HT-29 (cell line): ENCODE measurements around the gene SUMO3. TPM values are rescaled to one million over a fixed set of nuclear protein-coding genes. Genes with fewer than 3 reads are reported as not detected.

ENCODE experiments used
- DNase-seq: peaks from one replicate; pipeline ENCODE4 v3.0.0-alpha.2; 2015; ENCODE audit warnings: low spot score
- total RNA-seq: library from RNA; depleted of rRNA; stranded (reverse); fragments of >200 nt; shearing (Covaris generic); gene quantifications from 2 replicates; pipeline ENCODE4 v1.2.3, GENCODE V29; 2014

Gene SUMO3
- total RNA-seq, 1 experiment from 2014 or later, result 90.3 TPM

DNA sequence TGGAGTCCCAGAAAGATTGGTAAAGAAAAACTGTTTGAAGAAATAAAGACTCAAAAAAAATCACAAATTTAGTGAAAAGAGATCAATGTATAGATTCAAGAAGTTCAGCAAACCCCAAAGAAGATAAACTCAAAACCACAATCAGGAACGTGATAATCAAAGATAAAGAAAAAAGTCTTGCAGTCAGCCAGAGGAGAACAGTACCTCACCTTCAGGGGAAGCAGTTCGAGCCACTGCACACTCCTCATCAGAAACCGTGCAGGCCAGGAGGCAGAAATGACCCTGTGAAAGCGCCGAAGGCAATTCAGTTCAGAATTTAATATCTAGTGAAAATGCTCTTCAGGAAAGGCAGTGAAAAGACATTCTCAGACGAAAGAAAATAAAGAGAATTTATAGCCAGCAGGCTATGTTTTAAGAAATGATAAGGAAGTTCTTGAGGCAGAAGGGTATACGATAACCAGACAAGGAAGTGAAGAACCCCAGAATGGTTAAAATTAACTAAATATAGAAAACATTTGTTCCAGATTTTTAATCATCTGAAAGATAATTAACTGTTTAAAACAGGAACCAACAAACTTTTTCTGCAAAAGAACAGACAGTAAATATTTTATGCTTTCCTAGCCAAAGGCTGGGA lies 13.5 kb upstream of the SUMO3 start:
- DNase-seq, result no peak

DNA sequence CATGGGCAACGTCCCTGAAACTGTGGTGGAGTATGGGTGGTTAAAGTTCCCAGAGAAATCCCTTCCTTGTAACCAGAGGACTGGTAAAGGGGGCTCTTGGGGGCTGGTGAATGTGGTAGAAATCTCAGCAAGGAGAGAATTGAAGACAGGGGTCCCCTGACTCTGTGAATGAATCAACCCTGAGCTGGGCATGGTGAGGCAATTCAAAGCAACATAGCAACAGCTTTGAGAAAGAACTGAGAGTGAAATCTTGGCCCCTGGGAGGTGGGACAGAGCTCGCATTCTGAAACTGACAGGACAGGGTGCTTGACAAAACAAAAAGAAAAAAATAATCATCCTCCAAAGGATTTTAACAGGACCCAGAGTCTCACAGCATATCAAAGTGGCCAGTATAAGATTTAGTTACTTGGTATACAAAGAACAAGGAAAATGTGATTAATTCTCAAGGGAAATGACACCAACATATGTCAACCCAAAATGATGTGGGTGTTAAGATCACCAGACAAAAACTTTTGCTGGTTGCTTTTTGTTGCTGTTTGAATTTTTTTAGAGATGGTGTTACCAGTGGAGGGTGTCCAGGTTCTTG lies 11.7 kb upstream of the SUMO3 start:
- DNase-seq, result no peak

DNA sequence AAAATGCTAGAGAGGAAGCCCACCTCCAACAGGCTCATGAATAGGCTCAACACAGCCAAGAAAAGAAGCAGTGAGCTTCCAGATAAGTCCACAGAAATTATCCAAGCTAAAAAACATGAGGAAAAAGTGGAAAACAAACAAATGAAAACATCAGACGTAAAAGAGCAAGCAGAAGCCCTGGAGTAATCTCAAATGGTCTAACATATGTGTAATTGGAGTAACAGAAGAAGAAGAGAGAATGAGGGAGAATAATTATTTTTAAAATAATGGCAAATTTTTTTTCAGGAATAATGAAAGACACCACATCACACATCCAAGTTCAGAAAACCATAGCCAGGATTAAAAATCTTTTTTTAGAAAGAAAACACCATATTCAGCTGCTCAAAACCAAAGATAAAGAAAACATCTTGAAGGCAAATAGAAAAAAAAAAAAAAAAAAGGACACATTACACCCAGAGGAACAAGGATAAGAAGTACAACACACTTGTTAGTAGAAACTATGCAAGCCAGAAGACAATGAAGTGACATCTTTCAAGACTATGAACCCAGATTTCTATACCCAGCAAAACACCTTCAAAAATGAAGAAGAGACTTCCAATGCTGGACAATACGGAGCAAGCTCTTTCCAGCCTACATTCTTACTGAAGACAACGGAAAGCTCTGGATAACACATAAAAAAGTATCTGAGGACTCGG lies 10.6 kb upstream of the SUMO3 start:
- no peak for DNase-seq

DNA sequence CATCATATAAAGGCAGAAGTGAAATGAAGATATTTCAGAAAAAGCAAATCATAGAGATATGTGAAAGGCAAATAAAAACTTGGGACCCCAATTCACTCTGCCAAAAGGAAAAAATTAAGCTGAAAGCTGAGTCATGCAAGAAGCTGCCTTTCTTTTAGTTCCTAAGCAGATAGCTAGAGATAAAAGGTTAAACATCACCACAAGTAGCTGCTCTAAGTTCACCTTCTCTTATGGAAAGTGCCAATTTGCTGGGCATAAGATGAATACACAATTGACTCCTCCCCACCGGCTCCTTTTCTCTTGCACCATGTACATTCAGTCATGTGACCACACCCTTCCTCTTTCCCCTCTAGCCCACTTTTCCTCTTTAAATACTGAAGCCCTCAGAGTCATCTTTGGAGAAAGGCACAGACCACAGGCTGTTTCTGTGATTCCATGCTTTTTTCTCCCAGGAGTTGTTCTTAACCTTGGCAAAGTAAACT lies 5.4 kb upstream of the SUMO3 start:
- DNase-seq, result no peak

DNA sequence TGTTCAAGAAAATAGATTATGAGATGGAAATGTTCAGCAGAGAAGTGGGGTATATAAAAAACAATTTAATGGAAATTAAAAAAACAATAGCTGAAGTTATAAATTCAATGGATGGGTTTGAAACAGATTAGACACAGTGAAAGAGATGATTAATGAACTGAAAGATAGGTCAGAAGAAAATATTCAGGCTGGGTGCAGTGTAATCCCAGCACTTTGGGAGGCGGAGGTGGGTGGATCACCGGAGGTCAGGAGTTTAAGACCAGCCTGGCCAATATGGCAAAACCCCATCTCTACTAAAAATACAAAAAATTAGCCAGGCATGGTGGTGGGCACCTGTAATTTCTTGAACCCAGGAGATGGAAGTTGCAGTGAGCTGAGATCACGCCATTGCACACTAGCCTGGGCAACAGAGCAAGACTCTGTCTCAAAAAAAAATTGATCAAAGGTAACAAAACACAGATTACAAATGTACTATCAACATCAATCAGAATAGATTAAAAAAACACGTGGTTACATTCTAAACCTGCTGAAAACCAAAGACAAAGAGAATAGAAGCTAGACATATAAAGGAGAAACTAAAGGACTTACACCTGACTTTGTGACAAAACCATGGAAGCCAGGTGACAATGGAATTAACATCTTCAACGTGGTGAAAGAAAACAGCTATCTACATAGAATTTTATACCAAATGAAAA lies 4.8 kb upstream of the SUMO3 start:
- DNase-seq, result no peak

DNA sequence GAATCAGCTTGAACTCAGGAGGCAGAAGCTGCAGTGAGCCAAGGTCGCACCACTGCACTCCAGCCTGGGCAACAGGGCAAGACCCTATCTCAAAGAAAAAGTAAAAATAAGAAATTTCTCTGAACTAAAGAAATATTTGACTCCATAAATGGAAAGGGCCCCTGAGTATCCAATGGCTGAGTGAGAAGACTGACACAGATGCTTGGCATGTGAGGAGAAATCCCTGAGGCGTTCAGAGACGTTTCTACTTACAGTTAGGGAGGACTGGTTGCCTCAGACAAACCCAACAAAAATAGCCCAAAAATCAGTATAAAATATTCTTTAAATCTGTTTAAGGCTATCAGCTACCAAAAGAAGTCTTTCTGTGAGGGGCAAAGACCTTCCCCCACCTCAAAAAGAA lies 3.0 kb upstream of the SUMO3 start:
- no peak for DNase-seq

DNA sequence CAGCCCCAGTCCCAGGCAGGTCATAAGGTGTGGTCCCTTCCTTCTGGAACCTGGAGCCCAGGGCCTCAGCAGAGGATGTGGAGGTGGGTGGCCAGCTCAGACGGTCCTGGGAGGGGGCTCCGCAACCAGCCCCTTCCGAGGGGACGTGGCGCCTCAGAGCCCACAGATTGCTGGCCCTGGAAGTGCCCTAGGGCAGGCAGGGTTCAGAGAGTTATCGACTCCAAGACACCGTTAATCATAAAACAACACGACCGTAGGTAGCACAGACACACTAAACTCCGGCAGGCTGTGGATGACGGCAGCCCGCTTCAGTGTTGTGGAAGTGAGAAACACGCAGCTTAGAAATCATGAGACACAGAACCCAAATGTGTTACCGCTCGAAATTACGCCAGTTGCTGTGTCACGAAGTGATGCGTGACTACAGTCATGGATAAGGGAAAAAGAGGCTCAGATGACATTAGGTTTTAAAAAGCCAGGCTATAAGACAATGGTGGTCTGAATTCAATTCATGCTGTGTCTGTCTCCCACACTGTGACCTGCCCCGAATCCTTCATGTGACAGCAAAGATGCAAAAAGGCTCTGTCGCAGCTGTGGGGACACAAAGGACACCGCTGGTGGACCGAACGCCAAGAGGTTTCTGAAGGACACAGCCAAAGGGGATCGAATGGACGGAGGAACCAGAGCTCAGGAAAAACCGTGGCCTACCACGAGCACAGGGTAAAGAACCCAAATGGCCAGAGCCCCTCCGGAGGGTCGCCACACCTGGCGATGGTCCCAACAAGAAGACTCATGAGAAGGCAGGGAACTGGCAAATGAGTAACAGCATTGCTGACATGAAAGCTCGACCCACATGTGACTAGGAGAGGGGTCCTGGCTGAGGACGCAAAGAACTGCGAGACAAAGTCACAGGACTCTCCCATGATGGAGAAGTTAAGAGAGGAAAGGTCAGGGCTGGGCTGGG lies 1.7 kb upstream of the SUMO3 start:
- DNase-seq, result no peak

DNA sequence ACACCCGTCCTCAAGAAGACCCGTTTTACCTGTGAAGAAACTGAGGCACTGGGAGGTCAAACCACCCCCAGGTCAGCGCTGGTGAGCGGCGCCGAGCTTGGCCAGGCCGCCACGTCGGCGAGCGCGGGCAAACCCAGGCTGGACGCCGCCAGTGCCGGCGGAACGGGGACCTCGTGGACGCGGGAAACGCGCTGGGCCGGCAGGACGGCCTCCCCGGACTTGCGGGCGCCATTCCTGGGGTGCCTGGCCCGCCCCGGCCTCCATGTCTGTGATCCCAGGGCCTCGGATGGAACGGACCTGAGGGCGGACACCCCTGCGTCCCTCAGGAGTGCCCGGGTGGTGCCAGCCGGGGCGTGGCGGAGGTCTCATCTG lies 764 bp upstream of the SUMO3 start:
- no peak for DNase-seq

DNA sequence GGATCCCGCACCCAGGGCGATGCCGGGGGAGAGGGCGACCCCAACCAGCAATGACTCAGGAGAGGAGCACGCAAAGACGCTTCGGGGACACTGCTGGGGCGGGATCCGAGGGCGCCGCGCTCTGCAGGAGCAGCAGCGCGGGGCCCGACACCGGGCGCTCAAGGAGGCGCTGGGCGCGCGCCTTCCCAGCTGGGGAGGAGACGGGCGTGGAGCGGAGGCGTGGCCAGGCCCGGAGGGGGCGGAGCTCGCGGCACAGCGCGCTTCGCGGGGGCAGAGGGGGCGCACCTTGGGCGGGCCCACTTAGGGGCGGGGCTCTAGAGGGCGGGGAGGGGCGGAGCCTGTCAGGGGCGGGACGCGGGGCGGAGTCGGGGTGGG lies 369 bp downstream of the SUMO3 start:
- peak; percentile 79 for DNase-seq

DNA sequence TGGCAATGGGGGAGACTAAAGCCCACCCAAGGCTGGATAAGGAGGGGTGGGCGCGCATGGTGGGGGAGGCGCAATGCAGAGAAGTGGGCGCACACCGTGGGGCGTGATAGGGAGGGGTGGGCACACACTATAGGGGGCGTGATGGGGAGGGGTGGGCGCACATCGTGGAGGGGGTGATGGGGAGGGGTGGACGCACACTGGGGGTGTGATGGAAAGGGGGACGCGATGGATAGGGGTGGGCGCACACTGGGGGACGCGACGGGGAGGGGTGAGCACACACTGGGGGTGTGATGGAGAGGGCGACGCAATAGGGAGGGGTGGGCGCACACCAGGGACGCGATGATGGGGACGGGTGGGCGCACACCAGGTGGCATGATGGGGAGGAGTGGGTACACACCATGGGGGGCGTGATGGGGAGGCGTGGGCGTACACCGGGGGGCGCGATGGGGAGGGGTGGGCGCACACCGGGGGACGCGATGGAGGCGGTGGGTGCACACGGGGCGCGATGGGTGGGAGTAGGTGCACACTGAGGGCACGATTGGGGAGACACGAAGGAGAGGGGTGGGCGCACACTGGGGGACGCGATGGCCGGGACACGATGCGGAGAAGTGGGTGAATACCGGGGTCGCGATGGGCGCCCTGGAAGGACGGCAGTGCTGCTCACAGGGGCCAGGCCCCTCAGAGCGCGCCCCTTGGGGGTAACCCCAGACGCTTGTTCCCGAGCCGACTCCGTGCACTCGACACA lies 929 bp downstream of the SUMO3 start:
- DNase-seq, result no peak

DNA sequence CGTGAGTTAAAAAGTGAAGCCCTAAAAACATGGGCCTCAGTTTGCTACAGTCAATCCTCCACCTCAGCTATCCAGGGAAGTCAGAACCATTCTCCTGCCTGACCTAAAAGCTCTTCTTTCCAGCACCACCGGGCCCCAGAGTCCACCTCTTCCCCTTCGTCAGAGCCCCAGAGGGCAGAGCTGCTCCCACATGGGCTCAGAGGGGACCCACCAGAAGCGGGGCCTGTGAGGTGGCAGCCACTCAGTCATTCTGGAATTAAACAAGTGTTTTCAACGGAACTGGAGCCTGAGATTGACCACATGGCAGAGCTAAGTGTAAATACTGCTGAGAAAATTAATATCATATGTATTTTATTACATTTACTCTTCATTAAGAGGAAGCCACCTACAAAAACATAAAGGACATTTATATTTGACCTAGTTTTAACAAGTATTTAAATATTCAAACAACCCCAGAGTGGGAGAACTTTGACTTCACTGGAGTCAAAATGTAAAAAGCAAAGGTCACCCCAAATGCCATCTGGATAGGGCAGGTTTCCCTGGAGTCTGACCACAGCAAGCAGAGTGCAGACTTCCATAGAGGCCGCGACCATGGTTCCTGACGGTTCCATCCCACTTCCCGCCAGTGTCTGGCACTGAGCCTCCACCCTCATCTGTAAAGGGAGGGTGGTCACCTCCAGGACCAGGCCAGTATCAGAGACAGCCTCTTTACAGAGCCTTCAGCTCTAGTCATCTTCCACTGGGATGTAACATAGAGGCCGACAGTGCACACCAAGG lies 1.8 kb downstream of the SUMO3 start:
- no peak for DNase-seq

DNA sequence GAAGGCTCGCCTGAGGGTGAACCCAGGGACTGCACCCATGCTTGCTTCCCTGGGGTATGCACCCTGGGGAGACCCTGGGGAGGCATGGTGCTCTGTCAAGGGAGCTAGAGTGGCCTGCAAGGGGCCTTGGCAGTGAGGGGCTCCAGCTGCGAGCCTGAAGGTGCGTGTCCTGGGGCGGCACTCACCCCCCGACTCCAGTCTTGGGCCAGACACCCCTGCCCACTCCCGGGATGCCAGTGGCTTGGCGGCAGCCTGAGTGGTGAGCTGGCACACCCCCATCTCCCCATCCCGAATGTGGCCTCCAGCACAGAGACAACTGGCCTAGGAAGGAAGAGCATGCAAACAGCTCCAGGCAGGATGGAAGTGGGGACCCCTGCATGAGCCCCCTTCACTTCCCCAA lies 2.6 kb downstream of the SUMO3 start:
- no peak for DNase-seq

DNA sequence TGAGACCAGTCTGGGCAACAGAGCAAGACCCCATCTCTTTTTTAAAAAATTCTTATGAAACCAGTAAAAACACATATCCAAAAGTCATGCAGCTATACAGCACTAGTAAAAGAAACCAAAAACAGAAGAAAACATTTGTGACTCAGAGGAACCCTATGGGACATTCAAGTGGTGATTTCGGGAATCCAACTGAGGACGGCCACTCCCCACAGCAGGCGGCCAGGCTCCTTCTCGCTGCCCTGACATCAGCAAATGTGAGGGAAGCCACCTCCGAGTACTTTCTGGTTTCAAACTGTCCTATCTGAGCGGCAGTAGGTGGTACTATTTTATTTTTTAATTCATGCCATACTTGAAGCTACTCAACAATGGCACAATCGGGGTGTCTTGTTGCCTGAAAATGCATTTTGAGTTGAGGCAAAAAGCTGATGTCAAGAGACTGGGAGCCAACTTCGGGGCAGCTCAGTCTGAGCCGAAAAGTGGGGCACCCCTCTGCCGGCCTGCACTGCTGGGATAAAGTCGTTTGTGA lies 3.3 kb downstream of the SUMO3 start:
- DNase-seq, result no peak

DNA sequence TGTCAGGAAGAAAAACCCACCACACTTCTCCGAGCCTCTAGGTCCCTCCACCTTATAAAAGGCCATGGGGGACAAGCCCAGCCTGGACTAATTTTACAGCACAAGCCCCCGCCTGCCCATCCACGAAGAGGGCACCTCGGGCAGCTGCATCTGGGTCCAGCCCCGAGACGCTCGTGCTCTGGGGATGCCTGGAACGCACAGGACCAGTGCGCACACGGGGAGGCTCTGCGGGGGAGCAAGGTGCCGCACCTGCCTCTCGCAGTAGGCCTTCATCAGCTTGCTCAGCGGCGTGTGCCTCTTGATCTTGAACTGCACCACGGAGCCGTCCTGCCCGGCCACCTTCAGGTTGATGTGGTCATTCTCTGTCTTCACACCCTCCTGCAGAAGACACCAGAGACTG lies 4.1 kb downstream of the SUMO3 start:
- no peak for DNase-seq

DNA sequence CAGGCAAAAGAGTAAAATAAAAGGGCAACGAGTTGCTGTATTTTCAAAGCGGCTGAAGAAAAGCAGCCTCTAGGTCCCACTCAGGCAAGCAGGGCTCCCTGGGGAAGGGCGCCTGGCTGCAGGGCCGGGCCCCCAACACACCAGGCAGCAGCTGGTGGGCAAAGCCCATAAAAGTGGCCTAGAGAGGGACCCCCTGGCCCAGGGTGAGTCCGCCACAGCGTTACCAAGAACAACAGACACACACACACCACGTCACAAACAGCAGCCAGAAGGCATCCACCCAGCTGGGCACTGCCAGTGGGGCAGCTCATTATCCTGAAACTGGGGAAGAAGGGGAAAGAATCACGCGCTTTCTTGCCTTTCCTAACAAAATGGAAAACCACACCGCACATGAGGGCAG lies 4.7 kb downstream of the SUMO3 start:
- DNase-seq, result no peak

DNA sequence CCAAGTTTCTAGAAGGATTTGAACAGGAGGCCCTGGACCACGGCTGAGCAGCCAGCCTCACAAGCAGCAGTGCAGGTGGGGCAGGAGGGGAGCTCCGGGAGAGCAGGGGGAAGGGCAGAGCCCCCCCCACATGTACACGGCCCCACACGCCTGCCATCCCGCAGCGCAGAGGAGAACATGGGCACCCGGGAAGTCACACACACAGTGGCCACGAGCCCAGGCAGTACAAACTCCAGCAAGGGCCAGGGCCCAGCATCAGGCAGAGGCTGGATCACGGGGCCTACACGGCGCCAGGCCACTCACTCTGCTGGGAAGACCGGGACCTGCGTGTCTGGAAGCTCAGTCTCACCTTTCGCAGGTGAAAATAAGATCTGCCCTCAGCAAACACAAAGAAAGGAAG lies 5.2 kb downstream of the SUMO3 start:
- DNase-seq, result no peak

DNA sequence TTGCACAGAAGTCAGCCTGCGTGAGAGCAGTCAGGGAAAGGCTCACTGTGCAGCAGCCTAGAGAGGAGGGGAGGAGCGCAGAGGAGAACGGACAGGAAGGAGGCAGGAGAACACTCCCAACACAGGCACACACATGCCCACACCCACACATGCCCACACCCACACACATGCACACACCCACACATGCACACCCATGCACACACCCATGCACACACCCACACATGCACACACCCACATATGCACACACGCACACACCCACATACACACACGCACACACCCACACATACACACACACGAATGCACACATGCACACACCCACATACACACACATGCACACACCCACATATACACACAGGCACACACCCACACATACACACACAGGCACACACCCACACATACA lies 7.1 kb downstream of the SUMO3 start:
- DNase-seq, result no peak

DNA sequence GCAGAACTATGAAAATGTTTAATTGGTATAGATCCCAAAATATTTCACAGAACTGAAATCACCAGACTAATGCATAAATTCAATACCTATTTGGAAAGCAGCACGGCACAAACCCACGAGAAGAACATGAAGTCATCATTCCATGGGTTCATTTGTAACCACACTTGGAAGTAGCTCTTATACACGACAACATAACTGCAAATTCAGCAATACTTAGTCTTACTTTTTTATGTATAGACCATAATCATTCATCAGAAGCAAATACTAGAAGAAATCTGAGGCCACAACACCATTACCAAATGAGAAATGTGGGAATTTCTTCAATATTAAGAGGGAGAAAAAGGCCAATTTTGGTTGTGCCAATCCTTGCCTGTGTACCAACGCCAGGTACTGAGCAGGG lies 12.0 kb downstream of the SUMO3 start:
- DNase-seq, result no peak

DNA sequence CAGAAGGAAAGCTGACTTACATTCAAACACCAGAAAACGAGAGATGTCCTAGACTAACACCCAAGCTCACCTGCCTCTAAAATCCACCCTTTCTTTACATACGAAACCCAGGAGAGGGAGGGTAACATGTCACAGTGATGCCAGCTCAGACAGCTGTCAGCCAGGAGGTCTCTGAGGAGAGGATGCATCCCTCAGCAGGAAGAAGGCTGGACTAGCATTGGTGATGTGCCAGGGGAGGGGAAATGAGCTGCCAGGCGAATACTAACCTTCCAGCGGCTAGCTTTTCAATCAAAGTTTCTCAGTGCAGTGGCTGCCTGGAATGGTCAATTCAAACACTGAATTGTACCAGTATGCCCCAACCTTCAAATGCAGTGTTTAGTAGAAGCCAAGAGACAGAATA lies 12.6 kb downstream of the SUMO3 start:
- no peak for DNase-seq

DNA sequence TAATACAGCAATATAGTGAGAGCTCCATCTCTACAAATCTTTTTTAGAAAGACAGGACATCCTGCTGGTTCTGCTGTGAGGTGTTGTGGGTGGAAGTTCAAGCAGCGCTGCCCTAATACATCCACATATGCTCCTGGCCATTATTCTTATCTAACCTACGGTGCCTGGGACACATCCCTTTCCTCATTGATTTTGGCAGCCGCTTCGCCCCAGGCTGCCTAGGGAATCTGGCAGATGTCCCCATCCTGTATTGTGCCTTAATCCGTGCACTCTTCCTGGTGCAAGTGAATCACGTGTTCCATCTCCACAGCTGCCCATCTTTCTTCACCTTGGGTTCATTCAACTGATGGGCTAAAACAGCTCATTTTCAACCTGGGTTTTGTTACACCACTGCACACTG lies 13.1 kb downstream of the SUMO3 start:
- DNase-seq, result no peak
